BJ (cell line): ENCODE data around the gene PDCD1. TPM values are rescaled to one million over a fixed set of nuclear protein-coding genes. Genes with fewer than 3 reads are reported as not detected.

ENCODE experiments used
- CTCF ChIA-PET: fragments of 350-600 bp; formaldehyde crosslinking; extraction: SDS; loops from one replicate; lab custom pipeline; 2021; ENCODE audit warnings: antibody characterized with exemption, inconsistent platforms; lab: Yijun Ruan, JAX
- POLR2A ChIA-PET: fragments of 300-600 bp; sonication (Branson Sonifier 250); formaldehyde crosslinking; extraction: SDS; loops from one replicate; lab custom pipeline; 2021; ENCODE audit warnings: antibody characterized with exemption; lab: Charles Lee
- DNase-seq: peaks from one replicate; pipeline ENCODE4 v3.0.0-alpha.2; 2011; ENCODE audit warnings: low read depth
- H3K27me3 ChIP-seq: 2 replicates; pipeline ENCODE4 v1.6.0; 2011; ENCODE audit warnings: low read length; ENCODE audit not compliant: control insufficient read depth, insufficient read depth
- H3K36me3 ChIP-seq: 2 replicates; pipeline ENCODE4 v1.5.1; 2011; ENCODE audit warnings: low read length; ENCODE audit not compliant: control insufficient read depth, insufficient read depth
- H3K4me3 ChIP-seq: 2 replicates; pipeline ENCODE4 v1.5.1; 2011; ENCODE audit warnings: low read depth, mild to moderate bottlenecking, control low read depth, low read length
- polyA plus RNA-seq: library from polyadenylated mRNA; depleted of rRNA; stranded (reverse); fragments of >200 nt; gene quantifications from 2 replicates; pipeline ENCODE4 v1.2.3, GENCODE V29; 2011
- TF ChIP-seq, protein P1 (sequence below): IDR thresholded peaks from 2 replicates; pipeline ENCODE4 v1.5.1; 2011; ENCODE audit warnings: low read depth, mild to moderate bottlenecking, control low read depth, inconsistent platforms, low read length, moderate library complexity; ENCODE audit not compliant: insufficient read depth

The PDCD1 gene
- polyA plus RNA-seq, 1 experiment = not detected

DNA sequence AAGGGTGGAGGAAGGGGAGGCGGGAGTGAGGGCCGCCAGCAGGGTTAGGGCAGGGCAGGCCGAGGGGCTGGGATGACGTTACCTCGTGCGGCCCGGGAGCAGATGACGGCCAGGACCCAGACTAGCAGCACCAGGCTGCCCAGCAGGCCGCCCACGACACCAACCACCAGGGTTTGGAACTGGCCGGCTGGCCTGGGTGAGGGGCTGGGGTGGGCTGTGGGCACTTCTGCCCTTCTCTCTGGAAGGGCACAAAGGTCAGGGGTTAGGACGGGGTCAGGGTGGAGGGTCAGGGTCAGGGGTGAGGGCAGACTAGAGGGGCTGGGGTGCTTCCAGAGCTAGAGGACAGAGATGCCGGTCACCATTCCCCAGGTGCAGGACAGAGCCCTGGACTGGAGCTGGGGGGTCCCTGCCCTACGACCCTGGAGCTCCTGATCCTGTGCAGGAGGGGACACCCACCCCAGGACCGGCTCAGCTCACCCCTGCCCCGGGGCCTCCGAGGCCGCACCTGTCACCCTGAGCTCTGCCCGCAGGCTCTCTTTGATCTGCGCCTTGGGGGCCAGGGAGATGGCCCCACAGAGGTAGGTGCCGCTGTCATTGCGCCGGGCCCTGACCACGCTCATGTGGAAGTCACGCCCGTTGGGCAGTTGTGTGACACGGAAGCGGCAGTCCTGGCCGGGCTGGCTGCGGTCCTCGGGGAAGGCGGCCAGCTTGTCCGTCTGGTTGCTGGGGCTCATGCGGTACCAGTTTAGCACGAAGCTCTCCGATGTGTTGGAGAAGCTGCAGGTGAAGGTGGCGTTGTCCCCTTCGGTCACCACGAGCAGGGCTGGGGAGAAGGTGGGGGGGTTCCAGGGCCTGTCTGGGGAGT lies 6.3 kb downstream of the PDCD1 start:
- no peaks in the 10 kb centered on the region for H3K36me3 ChIP-seq
- POLR2A ChIA-PET = no interaction called here
- TF ChIP-seq, protein P1, sequence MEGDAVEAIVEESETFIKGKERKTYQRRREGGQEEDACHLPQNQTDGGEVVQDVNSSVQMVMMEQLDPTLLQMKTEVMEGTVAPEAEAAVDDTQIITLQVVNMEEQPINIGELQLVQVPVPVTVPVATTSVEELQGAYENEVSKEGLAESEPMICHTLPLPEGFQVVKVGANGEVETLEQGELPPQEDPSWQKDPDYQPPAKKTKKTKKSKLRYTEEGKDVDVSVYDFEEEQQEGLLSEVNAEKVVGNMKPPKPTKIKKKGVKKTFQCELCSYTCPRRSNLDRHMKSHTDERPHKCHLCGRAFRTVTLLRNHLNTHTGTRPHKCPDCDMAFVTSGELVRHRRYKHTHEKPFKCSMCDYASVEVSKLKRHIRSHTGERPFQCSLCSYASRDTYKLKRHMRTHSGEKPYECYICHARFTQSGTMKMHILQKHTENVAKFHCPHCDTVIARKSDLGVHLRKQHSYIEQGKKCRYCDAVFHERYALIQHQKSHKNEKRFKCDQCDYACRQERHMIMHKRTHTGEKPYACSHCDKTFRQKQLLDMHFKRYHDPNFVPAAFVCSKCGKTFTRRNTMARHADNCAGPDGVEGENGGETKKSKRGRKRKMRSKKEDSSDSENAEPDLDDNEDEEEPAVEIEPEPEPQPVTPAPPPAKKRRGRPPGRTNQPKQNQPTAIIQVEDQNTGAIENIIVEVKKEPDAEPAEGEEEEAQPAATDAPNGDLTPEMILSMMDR = no peak
- H3K27me3 ChIP-seq = no peaks in the 10 kb centered on the region
- DNase-seq = no peak
- H3K4me3 ChIP-seq = no peak overlapping the region
- CTCF ChIA-PET = no interaction called here

DNA sequence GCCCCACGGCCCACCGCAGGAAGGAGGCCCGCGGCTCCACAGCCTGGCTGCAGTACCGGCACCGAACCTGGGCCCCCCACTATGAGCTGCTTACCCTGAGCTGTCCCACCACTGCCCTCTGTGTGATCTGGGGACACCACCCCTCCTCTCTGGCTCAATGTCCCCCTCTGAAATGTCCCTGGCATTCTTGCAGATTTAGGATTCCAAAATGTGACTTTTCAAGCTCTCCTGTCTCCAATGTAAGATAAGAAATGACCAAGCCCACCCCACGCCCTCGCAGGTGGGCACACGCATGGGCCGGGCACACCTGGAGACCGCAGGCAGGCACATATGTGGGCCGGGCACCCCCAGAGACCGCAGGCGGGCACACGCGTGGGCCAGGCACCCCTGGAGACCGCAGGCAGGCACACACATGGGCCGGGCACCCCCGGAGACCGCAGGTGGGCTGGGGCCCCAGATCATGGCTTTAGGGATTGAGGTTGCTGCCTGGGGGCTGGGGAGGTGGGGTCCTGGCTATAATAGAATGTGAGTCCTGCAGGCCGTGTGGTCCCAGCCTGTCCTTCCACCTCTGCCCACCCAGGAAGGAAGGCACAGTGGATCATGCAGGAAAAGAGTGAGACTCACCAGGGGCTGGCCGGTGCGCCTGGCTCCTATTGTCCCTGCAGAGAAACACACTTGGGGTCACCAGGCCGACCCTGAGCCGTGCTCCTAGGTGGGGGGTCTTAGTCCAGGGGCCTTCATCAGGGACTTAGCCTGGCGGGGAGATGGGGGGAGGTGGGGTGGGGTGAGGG lies 7.2 kb downstream of the PDCD1 start:
- TF ChIP-seq, protein P1 = no peak
- no peak for DNase-seq
- Histone ChIP-seq H3K4me3 (no peak overlapping the region), H3K27me3 (no peaks in the 10 kb centered on the region), H3K36me3 (no peaks in the 10 kb centered on the region)
- ChIA-PET POLR2A (no interaction called here), CTCF (interaction anchor here (1.0 kb wide), 1 partner anchor 13 kb away, joined by 3 read pairs; no protein-coding TSS in a partner anchor)

DNA sequence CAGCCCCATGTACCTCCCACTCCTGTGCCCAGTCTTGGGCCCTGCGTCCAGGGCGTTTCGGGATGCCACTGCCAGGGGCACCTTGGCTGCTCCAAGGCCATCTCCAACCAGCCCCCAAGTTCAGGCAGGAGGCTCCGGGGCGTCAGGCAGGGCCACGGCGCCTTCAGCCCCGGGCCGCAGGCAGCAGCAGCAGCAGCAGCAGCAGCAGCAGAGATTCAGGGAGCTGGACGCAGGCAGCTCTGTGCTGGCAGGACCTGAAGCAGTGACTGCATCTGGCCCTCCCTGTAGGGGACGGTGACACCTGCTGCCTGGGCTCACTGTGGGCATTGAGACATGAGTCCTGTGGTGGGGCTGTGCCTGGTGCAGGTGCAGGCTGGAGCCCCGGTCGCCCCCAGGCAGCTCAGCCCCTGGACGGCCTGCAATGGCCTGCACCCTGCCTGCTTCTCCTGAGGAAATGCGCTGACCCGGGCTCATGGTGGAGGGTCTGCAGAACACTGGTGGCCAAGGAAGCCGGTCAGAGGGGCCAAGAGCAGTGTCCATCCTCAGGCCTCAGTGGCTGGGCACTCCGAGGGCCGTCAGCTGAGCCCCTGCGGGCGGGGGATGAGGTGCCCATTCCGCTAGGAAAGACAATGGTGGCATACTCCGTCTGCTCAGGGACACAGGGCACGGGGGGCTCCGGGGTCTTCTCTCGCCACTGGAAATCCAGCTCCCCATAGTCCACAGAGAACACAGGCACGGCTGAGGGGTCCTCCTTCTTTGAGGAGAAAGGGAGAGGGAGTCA lies 8.0 kb downstream of the PDCD1 start:
- Histone ChIP-seq H3K4me3 (no peak overlapping the region), H3K36me3 (no peaks in the 10 kb centered on the region), H3K27me3 (no peaks in the 10 kb centered on the region)
- TF ChIP-seq, protein P1 = no peak
- ChIA-PET POLR2A (no interaction called here), CTCF (interaction anchor here (1.0 kb wide), 1 partner anchor 13 kb away, joined by 3 read pairs; no protein-coding TSS in a partner anchor)
- DNase-seq = no peak

DNA sequence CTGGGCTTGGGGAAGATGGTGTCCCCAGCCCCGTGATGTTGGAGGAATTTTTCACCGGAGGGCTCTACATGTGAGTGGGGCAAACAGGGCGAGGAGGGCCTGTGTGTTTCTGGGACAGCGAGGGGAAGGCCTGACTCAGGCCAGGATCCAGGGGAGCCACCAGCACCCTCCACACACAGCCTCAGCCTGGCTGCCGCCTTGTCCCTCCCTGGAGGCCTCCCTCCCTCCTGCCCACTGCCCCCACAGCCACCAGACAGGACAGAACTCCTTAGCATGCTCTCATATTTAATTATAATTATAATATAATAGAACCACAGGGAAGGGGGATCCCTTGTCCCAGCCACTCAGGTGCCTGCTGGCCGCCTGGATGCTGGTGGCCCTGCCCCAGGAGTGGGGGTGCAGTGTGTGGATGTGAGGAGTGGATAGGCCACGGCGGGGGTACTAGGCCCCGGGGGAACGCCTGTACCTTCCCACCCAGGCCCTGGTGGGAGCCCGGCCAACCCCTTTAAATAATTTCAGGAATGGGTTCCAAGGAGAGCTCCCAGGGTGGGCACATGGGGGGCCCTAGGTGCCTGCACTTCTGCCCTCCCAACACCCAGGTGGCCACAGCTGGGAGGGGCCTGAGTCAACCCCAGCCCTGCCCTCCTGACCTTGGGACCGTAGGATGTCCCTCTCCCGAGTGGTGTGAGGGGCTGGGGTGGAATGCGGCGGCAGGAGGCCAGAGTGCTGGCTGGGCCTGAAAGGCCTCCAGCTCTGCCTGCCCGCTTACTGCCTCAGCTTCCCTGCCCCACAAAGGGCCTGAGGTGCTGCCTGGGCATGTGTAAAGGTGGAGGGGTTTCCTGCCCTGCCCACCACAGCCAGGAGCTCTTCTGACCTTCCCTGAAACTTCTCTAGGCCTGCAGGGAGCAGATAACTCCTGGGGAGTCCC lies 8.8 kb downstream of the PDCD1 start:
- no peak for DNase-seq
- TF ChIP-seq, protein P1 = no peak
- no peaks in the 10 kb centered on the region for H3K36me3 ChIP-seq
- ChIA-PET POLR2A (no interaction called here), CTCF (no interaction called here)
- no peak overlapping the region for H3K4me3 ChIP-seq
- 0 out of 2 replicates have a peak, but pooled peaks cover 2% of the 10 kb centered on the region for H3K27me3 ChIP-seq
